ENCODE data around the gene MUSTN1. TPM values are rescaled to one million over a fixed set of nuclear protein-coding genes. Genes with fewer than 3 reads are reported as not detected.

Gene MUSTN1
- 0.69 TPM for polyA plus RNA-seq (2013)

GRCh38 chr3:52834871-52835501, at the start of gene MUSTN1:
Gene MUSTN1, minus strand, starts transcription at chr3:52835019. Its CDS starts 71 bp downstream, at chr3:52834948.
- CTCF ChIA-PET = no interaction called here
- H3K9me3 ChIP-seq (ENCODE audit: control extremely low read depth in 1 of 5, control insufficient read depth in 4 of 5, insufficient read depth in 2 of 5, low read depth in 1 of 5, low read length in 4 of 5) = no peaks in the 10 kb centered on the region
- no peak within 1 kb of the TSS for H3K4me3 ChIP-seq (ENCODE audit: control insufficient read depth in 1 of 7, extremely low read depth in 1 of 7, insufficient read depth in 4 of 7, low read depth in 2 of 7, low read length in 6 of 7)
- no peak for DNase-seq
- H3K36me3 ChIP-seq (ENCODE audit: control insufficient read depth in 4 of 4, insufficient read depth in 4 of 4, low read length in 3 of 4) = peaks cover 2 to 28% (median 14%) of the 10 kb centered on the region in 4 experiments
- POLR2A ChIA-PET = no interaction called here
- peaks cover 0 to 3% (median 0%) of the 10 kb centered on the region in 4 experiments for H3K4me1 ChIP-seq (ENCODE audit: control extremely low read depth in 1 of 4, control insufficient read depth in 4 of 4, insufficient read depth in 4 of 4, low read length in 3 of 4)
- WGBS (ENCODE audit: insufficient coverage) = 100% methylated on average over 4 of the region's 11 CpGs
- H3K27me3 ChIP-seq (replicated peaks in 2 of 5; ENCODE audit: control insufficient read depth in 4 of 5, insufficient read depth in 5 of 5, low read length in 4 of 5) = no peaks in the 10 kb centered on the region
- H3K27ac ChIP-seq (ENCODE audit: insufficient read depth in 1 of 2, low read depth in 1 of 2, low read length in 2 of 2, poor library complexity in 1 of 2, severe bottlenecking in 2 of 2) = no peak within 1 kb of the TSS

GRCh38 chr3:52882377-52882776, 47.6 kb upstream of the MUSTN1 start:
- 100% methylated on average over 3 of the region's 4 CpGs for WGBS (ENCODE audit: insufficient coverage)
- ChIA-PET CTCF (interaction anchor here (1.2 kb wide), 1 partner anchor 11 kb away, joined by 4 read pairs; no protein-coding TSS in a partner anchor), POLR2A (interaction anchor here (0.5 kb wide), 2 partner anchors 26 to 389 kb away, joined by 3 to 4 read pairs; no protein-coding TSS in a partner anchor)
- Histone ChIP-seq H3K27me3 (replicated peaks in 2 of 5; ENCODE audit: control insufficient read depth in 4 of 5, insufficient read depth in 5 of 5, low read length in 4 of 5) (no peaks in the 10 kb centered on the region), H3K36me3 (ENCODE audit: control insufficient read depth in 4 of 4, insufficient read depth in 4 of 4, low read length in 3 of 4) (peaks cover 6 to 23% (median 12%) of the 10 kb centered on the region in 4 experiments), H3K9me3 (ENCODE audit: control extremely low read depth in 1 of 5, control insufficient read depth in 4 of 5, insufficient read depth in 2 of 5, low read depth in 1 of 5, low read length in 4 of 5) (peaks cover 0 to 10% (median 2%) of the 10 kb centered on the region in 5 experiments), H3K27ac (ENCODE audit: insufficient read depth in 1 of 2, low read depth in 1 of 2, low read length in 2 of 2, poor library complexity in 1 of 2, severe bottlenecking in 2 of 2) (no peak overlapping the region), H3K4me3 (ENCODE audit: control insufficient read depth in 1 of 7, extremely low read depth in 1 of 7, insufficient read depth in 4 of 7, low read depth in 2 of 7, low read length in 6 of 7) (no peak overlapping the region), H3K4me1 (ENCODE audit: control extremely low read depth in 1 of 4, control insufficient read depth in 4 of 4, insufficient read depth in 4 of 4, low read length in 3 of 4) (no peaks in the 10 kb centered on the region)
- DNase-seq = no peak

GRCh38 chr3:52881871-52882270, 47.1 kb upstream of the MUSTN1 start:
- WGBS (ENCODE audit: insufficient coverage) = 86% methylated on average over 4 of the region's 4 CpGs
- Histone ChIP-seq H3K9me3 (ENCODE audit: control extremely low read depth in 1 of 5, control insufficient read depth in 4 of 5, insufficient read depth in 2 of 5, low read depth in 1 of 5, low read length in 4 of 5) (peaks cover 0 to 10% (median 2%) of the 10 kb centered on the region in 5 experiments), H3K4me1 (ENCODE audit: control extremely low read depth in 1 of 4, control insufficient read depth in 4 of 4, insufficient read depth in 4 of 4, low read length in 3 of 4) (no peaks in the 10 kb centered on the region), H3K27ac (ENCODE audit: insufficient read depth in 1 of 2, low read depth in 1 of 2, low read length in 2 of 2, poor library complexity in 1 of 2, severe bottlenecking in 2 of 2) (no peak overlapping the region), H3K36me3 (ENCODE audit: control insufficient read depth in 4 of 4, insufficient read depth in 4 of 4, low read length in 3 of 4) (peaks cover 6 to 26% (median 12%) of the 10 kb centered on the region in 4 experiments), H3K4me3 (ENCODE audit: control insufficient read depth in 1 of 7, extremely low read depth in 1 of 7, insufficient read depth in 4 of 7, low read depth in 2 of 7, low read length in 6 of 7) (no peak overlapping the region), H3K27me3 (replicated peaks in 2 of 5; ENCODE audit: control insufficient read depth in 4 of 5, insufficient read depth in 5 of 5, low read length in 4 of 5) (no peaks in the 10 kb centered on the region)
- DNase-seq = no peak
- POLR2A ChIA-PET = interaction anchor here (0.5 kb wide), 2 partner anchors 26 to 389 kb away, joined by 3 to 4 read pairs; no protein-coding TSS in a partner anchor
- CTCF ChIA-PET = interaction anchor here (1.1 to 1.2 kb wide), 2 partner anchors 11 to 41 kb away, joined by 4 read pairs; no protein-coding TSS in a partner anchor

GRCh38 chr3:52880474-52880873, 45.7 kb upstream of the MUSTN1 start:
- WGBS (ENCODE audit: insufficient coverage) = 96% methylated on average over 3 of the region's 3 CpGs
- ChIA-PET CTCF (interaction anchor here (1.3 to 1.6 kb wide), 2 partner anchors 10 to 54 kb away, joined by 3 to 4 read pairs; no protein-coding TSS in a partner anchor), POLR2A (no interaction called here)

GRCh38 chr3:52880047-52880446, 45.2 kb upstream of the MUSTN1 start:
- H3K36me3 ChIP-seq (ENCODE audit: control insufficient read depth in 4 of 4, insufficient read depth in 4 of 4, low read length in 3 of 4) = peaks cover 2 to 14% (median 5%) of the 10 kb centered on the region in 4 experiments
- peaks cover 0 to 7% (median 1%) of the 10 kb centered on the region in 5 experiments for H3K9me3 ChIP-seq (ENCODE audit: control extremely low read depth in 1 of 5, control insufficient read depth in 4 of 5, insufficient read depth in 2 of 5, low read depth in 1 of 5, low read length in 4 of 5)
- H3K27me3 ChIP-seq (replicated peaks in 2 of 5; ENCODE audit: control insufficient read depth in 4 of 5, insufficient read depth in 5 of 5, low read length in 4 of 5) = no peaks in the 10 kb centered on the region
- CTCF ChIA-PET = interaction anchor here (1.3 to 1.6 kb wide), 2 partner anchors 9 to 55 kb away, joined by 3 to 4 read pairs; no protein-coding TSS in a partner anchor
- DNase-seq = no peak
- 100% methylated on average over 4 of the region's 5 CpGs for WGBS (ENCODE audit: insufficient coverage)
- POLR2A ChIA-PET = no interaction called here
- no peak overlapping the region for H3K27ac ChIP-seq (ENCODE audit: insufficient read depth in 1 of 2, low read depth in 1 of 2, low read length in 2 of 2, poor library complexity in 1 of 2, severe bottlenecking in 2 of 2)
- no peak overlapping the region for H3K4me3 ChIP-seq (ENCODE audit: control insufficient read depth in 1 of 7, extremely low read depth in 1 of 7, insufficient read depth in 4 of 7, low read depth in 2 of 7, low read length in 6 of 7)
- no peaks in the 10 kb centered on the region for H3K4me1 ChIP-seq (ENCODE audit: control extremely low read depth in 1 of 4, control insufficient read depth in 4 of 4, insufficient read depth in 4 of 4, low read length in 3 of 4)

More at GRCh38 chr3:52880474-52880873, 45.7 kb upstream of the MUSTN1 start:
- no peak overlapping the region for H3K4me3 ChIP-seq (ENCODE audit: control insufficient read depth in 1 of 7, extremely low read depth in 1 of 7, insufficient read depth in 4 of 7, low read depth in 2 of 7, low read length in 6 of 7)
- H3K4me1 ChIP-seq (ENCODE audit: control extremely low read depth in 1 of 4, control insufficient read depth in 4 of 4, insufficient read depth in 4 of 4, low read length in 3 of 4) = no peaks in the 10 kb centered on the region
- no peak overlapping the region for H3K27ac ChIP-seq (ENCODE audit: insufficient read depth in 1 of 2, low read depth in 1 of 2, low read length in 2 of 2, poor library complexity in 1 of 2, severe bottlenecking in 2 of 2)
- peaks cover 2 to 16% (median 7%) of the 10 kb centered on the region in 4 experiments for H3K36me3 ChIP-seq (ENCODE audit: control insufficient read depth in 4 of 4, insufficient read depth in 4 of 4, low read length in 3 of 4)
- H3K27me3 ChIP-seq (replicated peaks in 2 of 5; ENCODE audit: control insufficient read depth in 4 of 5, insufficient read depth in 5 of 5, low read length in 4 of 5) = no peaks in the 10 kb centered on the region
- DNase-seq = no peak
- H3K9me3 ChIP-seq (ENCODE audit: control extremely low read depth in 1 of 5, control insufficient read depth in 4 of 5, insufficient read depth in 2 of 5, low read depth in 1 of 5, low read length in 4 of 5) = peaks cover 0 to 7% (median 1%) of the 10 kb centered on the region in 5 experiments

GRCh38 chr3:52879581-52879980, 44.8 kb upstream of the MUSTN1 start:
- Histone ChIP-seq H3K4me1 (ENCODE audit: control extremely low read depth in 1 of 4, control insufficient read depth in 4 of 4, insufficient read depth in 4 of 4, low read length in 3 of 4) (no peaks in the 10 kb centered on the region), H3K27me3 (replicated peaks in 2 of 5; ENCODE audit: control insufficient read depth in 4 of 5, insufficient read depth in 5 of 5, low read length in 4 of 5) (no peaks in the 10 kb centered on the region), H3K9me3 (ENCODE audit: control extremely low read depth in 1 of 5, control insufficient read depth in 4 of 5, insufficient read depth in 2 of 5, low read depth in 1 of 5, low read length in 4 of 5) (peaks cover 0 to 2% (median 0%) of the 10 kb centered on the region in 5 experiments), H3K27ac (ENCODE audit: insufficient read depth in 1 of 2, low read depth in 1 of 2, low read length in 2 of 2, poor library complexity in 1 of 2, severe bottlenecking in 2 of 2) (no peak overlapping the region), H3K36me3 (ENCODE audit: control insufficient read depth in 4 of 4, insufficient read depth in 4 of 4, low read length in 3 of 4) (peaks cover 2 to 14% (median 5%) of the 10 kb centered on the region in 4 experiments), H3K4me3 (ENCODE audit: control insufficient read depth in 1 of 7, extremely low read depth in 1 of 7, insufficient read depth in 4 of 7, low read depth in 2 of 7, low read length in 6 of 7) (no peak overlapping the region)
- no peak for DNase-seq
- WGBS (ENCODE audit: insufficient coverage) = 100% methylated on average over 3 of the region's 4 CpGs
- ChIA-PET CTCF (interaction anchor here (1.3 to 1.6 kb wide), 3 partner anchors 9 to 55 kb away, joined by 3 to 4 read pairs (median 3); no protein-coding TSS in a partner anchor), POLR2A (no interaction called here)

GRCh38 chr3:52879090-52879489, 44.3 kb upstream of the MUSTN1 start:
- no peaks in the 10 kb centered on the region for H3K4me1 ChIP-seq (ENCODE audit: control extremely low read depth in 1 of 4, control insufficient read depth in 4 of 4, insufficient read depth in 4 of 4, low read length in 3 of 4)
- H3K36me3 ChIP-seq (ENCODE audit: control insufficient read depth in 4 of 4, insufficient read depth in 4 of 4, low read length in 3 of 4) = peaks cover 2 to 14% (median 5%) of the 10 kb centered on the region in 4 experiments
- WGBS (ENCODE audit: insufficient coverage) = 76% methylated on average over 4 of the region's 4 CpGs
- ChIA-PET CTCF (interaction anchor here (1.3 to 1.6 kb wide), 2 partner anchors 8 to 21 kb away, joined by 3 to 4 read pairs; no protein-coding TSS in a partner anchor), POLR2A (no interaction called here)
- H3K27me3 ChIP-seq (replicated peaks in 2 of 5; ENCODE audit: control insufficient read depth in 4 of 5, insufficient read depth in 5 of 5, low read length in 4 of 5) = no peaks in the 10 kb centered on the region
- no peaks in the 10 kb centered on the region for H3K9me3 ChIP-seq (ENCODE audit: control extremely low read depth in 1 of 5, control insufficient read depth in 4 of 5, insufficient read depth in 2 of 5, low read depth in 1 of 5, low read length in 4 of 5)
- DNase-seq = no peak
- no peak overlapping the region for H3K27ac ChIP-seq (ENCODE audit: insufficient read depth in 1 of 2, low read depth in 1 of 2, low read length in 2 of 2, poor library complexity in 1 of 2, severe bottlenecking in 2 of 2)
- no peak overlapping the region for H3K4me3 ChIP-seq (ENCODE audit: control insufficient read depth in 1 of 7, extremely low read depth in 1 of 7, insufficient read depth in 4 of 7, low read depth in 2 of 7, low read length in 6 of 7)

All from common myeloid progenitor, CD34-positive (primary cell).